ENCODE measurements around the gene LRCH3.
"Not testable (repeated sequence)": the region's sequence is repeated elsewhere in the genome, so short reads cannot be mapped to it uniquely, and the experiment has no call there.

LRCH3 gene

DNA sequence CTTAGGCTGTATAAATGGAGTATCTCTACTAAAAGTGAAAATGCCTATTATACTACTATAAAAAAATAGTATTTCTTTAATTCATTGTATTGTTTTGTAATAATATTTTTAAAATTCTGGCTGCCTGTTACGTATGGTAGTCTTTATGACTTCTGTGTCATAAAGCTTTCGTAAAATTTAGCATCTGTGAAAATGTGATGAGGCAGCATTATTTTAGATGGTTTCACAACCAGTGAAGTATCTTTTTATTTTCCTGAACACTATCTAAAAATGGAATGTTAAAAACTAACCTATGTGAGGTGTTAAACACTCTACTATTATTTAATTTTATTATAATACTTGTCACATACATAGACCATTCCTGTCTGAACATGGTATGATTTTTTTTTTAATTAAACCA lies 46.2 kb downstream of the LRCH3 start:
- DNase-seq: no peak

DNA sequence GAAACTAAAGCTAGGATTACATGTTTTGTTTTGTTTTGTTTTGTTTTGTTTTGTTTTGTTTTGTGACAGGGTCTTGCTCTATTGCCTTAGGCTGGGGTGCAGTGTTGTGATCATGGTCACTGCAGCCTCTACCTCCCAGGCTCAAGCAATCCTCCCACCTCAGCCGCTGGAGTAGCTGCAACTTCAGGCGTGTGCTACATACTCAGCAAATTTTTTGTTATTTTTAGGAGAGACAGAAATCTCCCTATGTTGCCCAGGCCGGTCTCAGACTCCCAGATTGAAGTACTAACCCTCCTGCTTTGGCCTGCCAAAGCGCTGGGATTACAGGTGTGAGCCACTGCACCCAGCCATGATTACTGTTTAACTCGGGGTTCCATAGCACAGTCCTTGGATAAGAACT lies 50.7 kb downstream of the LRCH3 start:
- no peak for DNase-seq

DNA sequence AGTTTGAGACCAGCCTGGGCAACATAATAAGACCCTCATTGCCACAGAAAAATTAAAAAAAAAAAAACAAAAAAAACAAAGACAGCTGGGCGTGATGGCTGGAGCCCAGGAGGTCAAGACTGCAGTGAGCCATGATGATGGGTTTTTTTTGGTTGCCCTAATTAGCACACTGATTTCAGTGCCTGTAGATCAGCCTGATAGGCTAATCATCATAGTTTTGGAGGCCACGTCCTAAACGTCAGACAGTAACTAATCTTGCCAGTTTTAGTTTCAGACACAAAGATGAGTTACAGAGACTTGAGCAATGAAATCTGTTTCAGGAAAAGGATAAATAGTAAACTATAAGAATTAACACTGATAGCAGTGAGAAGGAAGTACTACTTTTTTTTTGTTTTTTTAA lies 55.4 kb downstream of the LRCH3 start:
- DNase-seq: no peak

DNA sequence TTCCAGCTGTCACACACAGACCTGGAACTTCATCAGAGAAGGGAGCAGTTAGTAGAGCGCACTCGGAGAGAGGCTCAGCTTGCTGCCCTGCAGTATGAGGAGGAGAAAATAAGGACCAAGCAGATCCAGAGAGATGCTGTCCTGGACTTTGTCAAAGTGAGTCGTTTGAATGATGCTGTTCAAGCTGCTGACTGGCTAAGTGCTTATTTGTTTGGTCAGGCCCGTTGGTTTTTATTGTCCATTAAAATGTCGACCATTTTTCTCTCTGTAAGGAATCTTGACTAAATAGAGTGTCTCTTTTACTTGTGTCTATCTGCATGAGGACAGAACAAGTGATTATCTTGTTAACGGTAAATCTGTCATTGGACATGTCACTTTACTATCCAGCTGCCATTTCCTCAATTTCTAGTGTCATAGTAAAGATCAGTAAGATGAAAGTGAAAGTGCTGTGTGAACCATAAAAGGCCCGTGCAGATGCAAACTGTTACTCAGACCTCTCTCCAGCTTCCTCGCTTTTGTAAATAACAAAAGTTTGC lies 56.9 kb downstream of the LRCH3 start:
- no peak for DNase-seq

DNA sequence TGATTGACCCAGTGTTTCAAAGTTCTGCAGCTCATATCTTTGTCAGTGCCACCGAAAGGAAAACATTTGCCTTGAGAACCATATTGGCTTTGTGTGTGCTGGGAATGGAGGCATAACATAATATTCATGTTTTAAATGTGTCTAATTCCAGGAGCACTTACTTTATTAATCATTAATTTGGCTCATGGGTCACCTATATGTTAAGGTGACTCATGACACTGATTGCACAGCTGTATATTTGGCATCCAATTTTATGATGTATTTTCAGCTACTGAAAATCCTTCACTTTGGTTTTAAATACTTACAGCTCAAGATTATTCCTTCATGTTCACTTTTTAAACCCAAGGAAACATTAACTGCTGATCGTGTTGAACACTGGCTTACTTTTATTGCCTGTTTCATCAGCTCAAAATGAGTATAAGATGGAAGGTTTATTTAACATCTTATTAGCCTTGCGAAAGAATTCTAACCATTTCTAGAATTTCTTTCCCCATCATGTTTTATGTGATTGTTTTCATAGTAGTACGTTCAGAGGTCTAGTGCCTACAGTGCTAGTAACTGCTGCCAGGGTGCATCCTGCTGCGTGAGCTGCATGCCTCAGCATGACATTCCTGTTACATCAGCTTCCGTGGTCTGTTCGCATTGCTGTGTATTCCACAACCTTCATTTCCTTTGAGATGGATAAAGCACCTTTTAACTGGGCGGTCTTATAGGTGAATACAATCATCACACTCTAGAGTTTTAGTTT lies 63.7 kb downstream of the LRCH3 start:
- no peak for DNase-seq

- no peak for DNase-seq
Measured at GRCh38 chr3:197855571-197855970, 64.5 kb downstream of the LRCH3 start.

GRCh38 chr3:197856199-197856816 lies 65.3 kb downstream of the LRCH3 start:
- DNase-seq: no peak

DNA sequence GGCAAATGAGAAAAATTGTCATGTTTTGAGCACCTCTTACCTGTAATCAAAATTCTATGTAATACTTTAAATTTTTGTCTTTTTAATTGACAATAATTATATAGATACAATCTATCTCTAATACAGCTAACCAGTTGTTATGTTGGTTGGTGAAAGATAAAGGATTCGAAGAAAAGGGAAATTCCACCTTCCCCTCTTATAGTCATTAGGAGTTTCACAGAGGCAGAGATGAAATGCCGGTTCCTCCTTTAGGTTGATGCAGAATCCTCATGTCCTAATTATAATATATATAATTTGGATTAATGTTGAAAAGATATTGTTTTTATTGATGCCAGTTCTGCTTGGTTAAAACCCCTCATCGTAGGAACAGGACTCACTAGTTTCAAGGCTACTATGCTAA lies 67.1 kb downstream of the LRCH3 start:
- no peak for DNase-seq

GRCh38 chr3:197858598-197858997 lies 67.5 kb downstream of the LRCH3 start:
- no peak for DNase-seq

DNA sequence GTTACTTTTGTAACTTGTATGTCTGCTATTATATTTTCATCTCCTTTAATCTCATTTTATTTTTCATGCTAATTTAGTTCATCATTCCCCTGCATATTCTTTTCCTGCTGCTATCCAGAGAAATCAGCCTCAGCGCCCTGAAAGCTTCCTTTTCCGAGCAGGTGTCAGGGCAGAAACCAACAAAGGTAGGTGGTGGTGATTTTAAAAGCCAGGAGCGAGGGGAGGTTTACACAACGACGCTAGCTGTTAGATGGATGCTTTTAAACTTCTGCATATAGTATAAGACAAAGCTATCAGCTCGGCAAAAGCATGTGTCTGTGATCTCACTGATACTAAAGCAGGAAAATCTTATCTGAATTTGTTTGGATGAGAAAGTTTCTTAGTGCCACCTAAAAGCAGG lies 75.0 kb downstream of the LRCH3 start:
- DNase-seq: no peak

DNA sequence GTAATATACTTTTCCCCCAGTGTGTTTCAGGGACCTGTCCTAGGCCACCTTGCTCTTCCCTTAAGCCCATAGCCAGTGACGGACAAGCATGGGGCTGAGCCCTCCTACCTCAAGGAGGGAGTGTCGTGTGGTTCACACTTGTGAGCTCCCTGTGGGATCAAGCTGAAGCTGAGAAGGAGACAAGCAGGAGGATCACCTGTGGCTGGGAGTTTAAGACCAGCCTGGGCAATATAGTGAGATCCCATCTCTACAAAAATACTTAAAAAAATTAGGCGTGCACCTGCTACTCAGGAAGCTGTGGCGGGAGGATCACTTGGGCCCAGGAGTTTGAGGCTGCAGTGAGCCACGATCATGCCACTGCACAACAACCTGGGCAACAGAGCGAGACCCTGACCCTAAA lies 82.3 kb downstream of the LRCH3 start:
- DNase-seq: no peak

DNA sequence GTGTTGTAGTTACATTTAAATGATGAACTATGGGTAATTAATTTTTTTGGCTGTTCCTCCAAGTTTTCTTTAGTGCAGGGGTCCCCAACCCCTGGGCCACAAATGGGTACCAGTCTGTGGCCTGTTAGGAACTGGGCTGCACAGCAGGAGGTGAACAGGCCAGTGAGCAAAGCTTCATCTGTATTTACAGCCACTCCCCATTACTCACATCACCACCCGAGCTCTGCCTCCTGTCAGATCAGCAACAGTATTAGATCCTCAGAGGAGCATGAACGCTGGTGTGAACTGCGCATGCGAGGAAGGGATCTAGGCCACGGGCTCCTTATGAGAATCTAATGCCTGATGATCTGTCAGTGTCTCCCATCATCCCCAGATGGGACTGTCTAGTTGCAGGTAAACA lies 83.0 kb downstream of the LRCH3 start:
- DNase-seq: no peak

GRCh38 chr3:197874653-197875052 lies 83.6 kb downstream of the LRCH3 start:
- no peak for DNase-seq

- DNase-seq: no peak
Measured at GRCh38 chr3:197877902-197878301, 86.8 kb downstream of the LRCH3 start.

- no peak for DNase-seq
Measured at GRCh38 chr3:197878427-197878826, 87.4 kb downstream of the LRCH3 start.

- no peak for DNase-seq
Measured at GRCh38 chr3:197880491-197881269, 89.6 kb downstream of the LRCH3 start.

DNA sequence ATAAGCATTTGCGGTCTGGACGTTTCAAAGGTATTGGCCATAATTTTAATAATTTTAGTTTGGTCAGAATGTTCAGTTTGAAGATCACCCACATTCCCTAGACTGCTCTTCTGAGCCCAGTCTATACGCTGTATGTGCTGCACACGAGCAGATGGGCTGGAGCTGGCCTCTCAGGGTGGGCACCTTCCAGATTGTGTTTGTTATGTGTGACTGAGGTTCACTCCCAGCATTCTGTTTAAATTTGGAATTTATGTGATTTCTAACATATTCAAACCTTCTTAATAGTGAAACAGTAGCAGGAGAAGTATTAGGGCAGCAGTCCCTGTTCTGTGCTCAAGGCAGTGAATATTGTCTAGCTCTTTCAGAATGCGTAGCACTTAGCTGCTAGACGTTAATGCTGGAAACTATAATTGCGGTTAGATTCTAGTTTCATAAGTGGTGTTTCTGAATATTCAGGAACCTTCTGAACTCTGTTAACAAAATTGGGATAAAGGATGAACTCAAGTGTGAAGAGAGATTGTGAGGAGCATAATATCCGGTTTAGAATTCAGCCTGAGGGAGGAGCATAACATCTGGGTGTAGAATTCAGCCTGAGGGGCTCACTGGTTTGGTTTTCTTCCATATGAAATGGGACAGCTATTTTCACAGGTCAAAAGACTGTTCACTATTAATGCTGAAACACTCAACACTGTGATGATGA lies 90.4 kb downstream of the LRCH3 start:
- DNase-seq: no peak

GRCh38 chr3:197881970-197882338 lies 90.9 kb downstream of the LRCH3 start:
- no peak for DNase-seq

DNA sequence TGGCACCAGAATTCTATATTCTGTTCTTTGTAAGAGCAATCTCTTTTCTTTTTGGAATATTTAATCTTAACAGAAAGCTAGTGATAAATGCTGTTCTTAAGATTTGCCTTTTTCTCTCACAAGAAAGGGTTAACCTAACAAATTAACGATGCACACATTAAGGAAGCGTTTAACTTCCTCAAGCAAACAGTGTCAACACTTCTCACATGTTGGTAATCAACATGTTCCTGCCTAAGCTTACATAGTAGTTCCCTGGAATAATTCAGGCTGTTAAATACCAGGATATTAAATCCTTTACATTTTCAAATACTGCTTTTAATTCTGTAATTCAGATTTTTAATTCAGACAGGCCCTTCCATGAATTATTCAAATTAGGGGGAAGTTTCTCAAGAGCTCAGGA lies 91.5 kb downstream of the LRCH3 start:
- no peak for DNase-seq

- DNase-seq: no peak
Measured at GRCh38 chr3:197883541-197883940, 92.5 kb downstream of the LRCH3 start.

GRCh38 chr3:197884330-197884729 lies 93.3 kb downstream of the LRCH3 start:
- not testable (repeated sequence) for DNase-seq

GRCh38 chr3:197886052-197886451 lies 95.0 kb downstream of the LRCH3 start:
- not testable (repeated sequence) for DNase-seq

DNA sequence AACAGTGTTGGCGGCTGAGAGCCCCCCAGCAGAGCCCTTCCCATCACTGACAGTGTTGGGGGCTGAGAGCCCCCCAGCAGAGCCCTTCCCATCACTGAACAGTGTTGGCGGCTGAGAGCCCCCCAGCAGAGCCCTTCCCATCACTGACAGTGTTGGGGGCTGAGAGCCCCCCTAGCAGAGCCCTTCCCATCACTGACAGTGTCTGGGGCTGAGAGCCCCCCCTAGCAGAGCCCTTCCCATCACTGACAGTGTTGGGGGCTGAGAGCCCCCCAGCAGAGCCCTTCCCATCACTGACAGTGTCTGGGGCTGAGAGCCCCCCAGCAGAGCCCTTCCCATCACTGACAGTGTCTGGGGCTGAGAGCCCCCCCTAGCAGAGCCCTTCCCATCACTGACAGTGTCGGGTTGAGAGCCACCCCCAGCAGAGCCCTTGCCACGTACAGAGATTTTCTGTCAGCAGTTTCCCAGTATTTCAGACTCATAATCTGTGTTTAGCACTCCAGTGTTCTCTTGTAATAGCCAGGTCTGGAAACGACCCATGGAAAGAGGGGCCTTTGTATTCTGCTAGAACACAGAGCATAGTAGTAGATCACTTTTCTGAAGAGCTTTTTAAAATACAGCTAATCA lies 96.5 kb downstream of the LRCH3 start:
- DNase-seq: not testable (repeated sequence)
